ENCODE results near the gene PNMT. TPM values are rescaled to one million over a fixed set of nuclear protein-coding genes. Genes with fewer than 3 reads are reported as not detected.

Gene PNMT
- total and polyA plus RNA-seq, 2 of the 4 experiments (the other 2 are of a cell fraction), result not detected

- Histone ChIP-seq H4K8ac (ENCODE audit: low read depth in 2 of 2, low read length in 2 of 2) (no peak overlapping the region), H3K79me1 (ENCODE audit: low read depth in 1 of 2, low read length in 2 of 2) (no peaks in the 10 kb centered on the region), H3K4me3 (ENCODE audit: insufficient read depth, low read depth, low read length) (no peak overlapping the region), H3K36me3 (ENCODE audit: control insufficient read depth, insufficient read depth, low read length) (peaks cover 56% of the 10 kb centered on the region), H3K4me1 (ENCODE audit: control insufficient read depth, insufficient read depth, low read length) (no peaks in the 10 kb centered on the region), H3K18ac (ENCODE audit: low read depth, low read length) (no peak overlapping the region), H2BK15ac (ENCODE audit: low read depth, low read length) (no peak overlapping the region), H4K20me1 (ENCODE audit: insufficient read depth, low read length) (no peaks in the 10 kb centered on the region), H3K27me3 (ENCODE audit: control insufficient read depth, insufficient read depth, low read length) (no peaks in the 10 kb centered on the region), H2BK120ac (ENCODE audit: low read depth, low read length) (no peak overlapping the region), H3K23ac (ENCODE audit: low read depth, low read length) (no peak overlapping the region), H3K27ac (ENCODE audit: insufficient read depth, low read length) (no peak overlapping the region), H2BK20ac (ENCODE audit: low read depth, low read length) (no peak overlapping the region), H2AFZ (replicated peaks; ENCODE audit: low read length, poor library complexity) (no peak overlapping the region), H3K14ac (replicated peaks; ENCODE audit: low read depth, low read length) (no peak overlapping the region), H4K5ac (ENCODE audit: low read depth, low read length) (no peak overlapping the region), H3K4ac (ENCODE audit: low read depth, low read length) (no peak overlapping the region), H2BK5ac (ENCODE audit: low read depth, low read length, poor library complexity, severe bottlenecking) (no peak overlapping the region), H4K91ac (ENCODE audit: insufficient read depth, low read depth, low read length) (no peak overlapping the region), H3K9ac (ENCODE audit: low read depth, low read length) (no peak overlapping the region), H3K4me2 (ENCODE audit: low read depth, low read length) (no peak overlapping the region), H3K9me1 (ENCODE audit: insufficient read depth, low read length) (no peaks in the 10 kb centered on the region), H3K56ac (ENCODE audit: extremely low read depth, insufficient read depth, low read length) (no peak overlapping the region), H2AK9ac (replicated peaks; ENCODE audit: low read depth, low read length, poor library complexity) (no peak overlapping the region), H3K9me3 (ENCODE audit: control insufficient read depth, insufficient read depth, low read length) (no peaks in the 10 kb centered on the region), H2AK5ac (ENCODE audit: low read depth, low read length) (no peak overlapping the region)
- ATAC-seq (ENCODE audit: low read depth) (no peak), DNase-seq (no peak)
- TF ChIP-seq NFE2L2 (IDR thresholded peaks at IDR 0.05; ENCODE audit: low read depth, low read length), result no peak
- no peak for TF ChIP-seq CTCF (conservative IDR thresholded peaks at IDR 0.05; ENCODE audit: low read depth, low read length)
- TF ChIP-seq MAFK (IDR thresholded peaks at IDR 0.05; ENCODE audit: low read depth, low read length), result no peak
- no peak for TF ChIP-seq RCOR1 (IDR thresholded peaks at IDR 0.05; ENCODE audit: insufficient replicate concordance, low read length)
- no peak for TF ChIP-seq SMC3 (IDR thresholded peaks at IDR 0.05; ENCODE audit: low read depth, low read length)
- no peak for TF ChIP-seq BHLHE40 (IDR thresholded peaks at IDR 0.05; ENCODE audit: low read depth, low read length)
- TF ChIP-seq CEBPB (IDR thresholded peaks at IDR 0.05; ENCODE audit: low read depth, low read length), result no peak
- TF ChIP-seq RFX5 (IDR thresholded peaks at IDR 0.05; ENCODE audit: low read depth, low read length), result no peak
- no peak for TF ChIP-seq USF2 (IDR thresholded peaks at IDR 0.05; ENCODE audit: low read depth, low read length)
- CTCF ChIA-PET, result no interaction called here
- intact Hi-C loops (cut with micrococcal nuclease), result no loop called here
- in situ Hi-C loops (cut with MboI; ENCODE audit: low sequenced_read_pairs), result no loop called here
- dilution Hi-C loops (cut with HindIII; ENCODE audit: low sequenced_read_pairs, unreplicated experiment), result no loop called here
- no TSS peak for BruUV-seq (replicated peaks)
- WGBS, 2 experiments (ENCODE audit: extremely low coverage in 2 of 2, insufficient read length in 1 of 2), result 100% methylated on average over 1 of the region's 7 CpGs; no CpG with 5 or more reads in 1 of the 2 experiments
- POLR2A ChIA-PET (ENCODE audit: unreplicated experiment), result no interaction called here
Measured at GRCh38 chr17:39719563-39720355, 51.5 kb downstream of the PNMT start.

All from IMR-90 (cell line).